K562 (cell line): ENCODE measurements around the gene SOCS7. TPM values are rescaled to one million over a fixed set of nuclear protein-coding genes. Genes with fewer than 3 reads are reported as not detected.

Experiments used
- CXXC5 ChIP-seq: fragments of 250-450 bp; sonication (Bioruptor Pico); IDR thresholded peaks from 2 replicates; pipeline ENCODE4 v1.8.0; 2022; ENCODE audit warnings: inconsistent platforms, mild to moderate bottlenecking, moderate library complexity
- MEF2D ChIP-seq: conservative IDR thresholded peaks from 2 replicates; pipeline ENCODE4 v1.6.1; 2016; ENCODE audit warnings: low read depth, missing genetic modification characterization, missing compliant biosample characterization
- MEIS2 ChIP-seq: fragments of 450-650 bp; IDR thresholded peaks from 2 replicates; pipeline ENCODE4 v1.6.1; 2014; ENCODE audit warnings: mild to moderate bottlenecking; ENCODE audit not compliant: partially characterized antibody
- NBN ChIP-seq: fragments of 450-650 bp; IDR thresholded peaks from 2 replicates; pipeline ENCODE4 v1.6.1; 2016; ENCODE audit warnings: low read depth, mild to moderate bottlenecking
- polyA plus RNA-seq, 8 experiments: library from polyadenylated mRNA; depleted of rRNA in 4 of 8; stranded (reverse) in 5 of 8; unstranded in 3 of 8; fragments of >200 nt; fragmentation: Nextera tagmentation in 2 of 8; fragmentation: Illumina TruSeq in 1 of 8; extraction: Ambion mirVana in 2 of 8; extraction: Trizol in 1 of 8; gene quantifications; 2 replicates each; pipeline versions ENCODE4 v1.2.1 to v1.2.3, GENCODE V29; 2011 to 2014; ENCODE audit warnings: inconsistent platforms in 1 of 8, missing spikeins in 1 of 8
- total RNA-seq, 7 experiments: library from RNA; depleted of rRNA in 6 of 7; stranded (reverse); fragments of >200 nt in 6 of 7; fragmentation: Illumina TruSeq in 2 of 7; extraction: Trizol in 2 of 7; gene quantifications; 2 replicates each; pipeline versions ENCODE4 v1.2.1 to v1.2.3, GENCODE V29; 2011 to 2021; ENCODE audit warnings: low replicate concordance in 1 of 7
- TF ChIP-seq, protein P1 (sequence below): fragments of 450-650 bp; IDR thresholded peaks from 2 replicates; pipeline ENCODE4 v1.6.1; 2016; ENCODE audit warnings: mild to moderate bottlenecking, moderate library complexity
- TF ChIP-seq, protein P2 (sequence below): fragments of 250-450 bp; sonication (Bioruptor Pico); IDR thresholded peaks from 2 replicates; pipeline ENCODE4 v1.4.0; 2020; ENCODE audit warnings: mild to moderate bottlenecking, moderate library complexity, borderline replicate concordance
- TF ChIP-seq, protein P3 (sequence below): fragments of 450-650 bp; IDR thresholded peaks from 2 replicates; pipeline ENCODE4 v1.6.1; 2017; ENCODE audit warnings: mild to moderate bottlenecking, moderate library complexity

The SOCS7 gene
- total and polyA plus RNA-seq, 9 of the 15 experiments (the other 6 are each of a cell fraction or from before 2014, with no cell fraction given): 0.94 to 14.5 (median 8.2) TPM

DNA sequence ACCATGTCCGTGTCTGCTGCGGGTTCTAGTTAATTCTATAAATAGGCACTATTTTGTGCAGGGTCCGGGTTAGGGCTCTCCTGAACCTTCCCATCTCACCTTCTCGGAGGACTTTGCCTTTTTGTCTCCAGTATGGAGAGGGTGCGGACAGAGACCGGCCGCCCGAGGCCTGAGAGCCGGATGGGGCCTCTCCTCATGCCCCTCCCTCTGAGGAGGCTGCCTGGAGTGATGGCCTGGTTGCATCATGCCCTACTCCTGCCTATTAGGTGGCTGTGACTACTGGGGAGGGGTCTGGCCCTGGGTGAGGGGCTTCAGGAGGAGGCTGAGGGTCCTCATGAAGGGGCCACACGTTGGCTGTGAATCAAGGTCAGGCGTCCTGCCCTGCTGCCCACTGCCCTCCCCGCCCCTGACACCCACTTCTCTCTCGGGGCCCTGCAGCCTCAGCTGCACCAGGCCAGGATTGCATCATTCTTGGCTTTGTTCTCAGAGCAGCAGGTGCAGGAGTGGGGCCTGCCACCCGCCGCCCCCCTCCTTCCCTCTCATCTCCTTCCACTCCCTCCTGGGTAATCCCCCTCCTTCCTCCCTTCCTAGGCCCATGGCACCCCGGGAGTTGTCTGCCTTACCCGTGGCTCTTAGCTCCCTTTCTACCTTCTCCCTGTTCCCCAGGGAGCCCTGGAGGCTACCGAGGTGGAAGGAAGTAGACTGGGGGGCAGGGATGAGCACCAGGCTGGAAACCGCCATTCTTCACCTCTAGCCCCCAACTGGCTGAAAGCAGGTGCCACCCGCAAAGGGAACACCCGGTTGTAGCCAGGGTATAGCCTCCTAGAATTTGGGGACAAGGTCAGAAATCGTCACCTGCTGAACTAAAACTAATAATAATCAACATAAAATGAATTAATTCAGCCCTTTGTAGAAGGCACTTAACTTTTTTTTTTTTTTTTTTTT is 63.9 kb downstream of the SOCS7 start (continued):
- TF ChIP-seq, protein P1, sequence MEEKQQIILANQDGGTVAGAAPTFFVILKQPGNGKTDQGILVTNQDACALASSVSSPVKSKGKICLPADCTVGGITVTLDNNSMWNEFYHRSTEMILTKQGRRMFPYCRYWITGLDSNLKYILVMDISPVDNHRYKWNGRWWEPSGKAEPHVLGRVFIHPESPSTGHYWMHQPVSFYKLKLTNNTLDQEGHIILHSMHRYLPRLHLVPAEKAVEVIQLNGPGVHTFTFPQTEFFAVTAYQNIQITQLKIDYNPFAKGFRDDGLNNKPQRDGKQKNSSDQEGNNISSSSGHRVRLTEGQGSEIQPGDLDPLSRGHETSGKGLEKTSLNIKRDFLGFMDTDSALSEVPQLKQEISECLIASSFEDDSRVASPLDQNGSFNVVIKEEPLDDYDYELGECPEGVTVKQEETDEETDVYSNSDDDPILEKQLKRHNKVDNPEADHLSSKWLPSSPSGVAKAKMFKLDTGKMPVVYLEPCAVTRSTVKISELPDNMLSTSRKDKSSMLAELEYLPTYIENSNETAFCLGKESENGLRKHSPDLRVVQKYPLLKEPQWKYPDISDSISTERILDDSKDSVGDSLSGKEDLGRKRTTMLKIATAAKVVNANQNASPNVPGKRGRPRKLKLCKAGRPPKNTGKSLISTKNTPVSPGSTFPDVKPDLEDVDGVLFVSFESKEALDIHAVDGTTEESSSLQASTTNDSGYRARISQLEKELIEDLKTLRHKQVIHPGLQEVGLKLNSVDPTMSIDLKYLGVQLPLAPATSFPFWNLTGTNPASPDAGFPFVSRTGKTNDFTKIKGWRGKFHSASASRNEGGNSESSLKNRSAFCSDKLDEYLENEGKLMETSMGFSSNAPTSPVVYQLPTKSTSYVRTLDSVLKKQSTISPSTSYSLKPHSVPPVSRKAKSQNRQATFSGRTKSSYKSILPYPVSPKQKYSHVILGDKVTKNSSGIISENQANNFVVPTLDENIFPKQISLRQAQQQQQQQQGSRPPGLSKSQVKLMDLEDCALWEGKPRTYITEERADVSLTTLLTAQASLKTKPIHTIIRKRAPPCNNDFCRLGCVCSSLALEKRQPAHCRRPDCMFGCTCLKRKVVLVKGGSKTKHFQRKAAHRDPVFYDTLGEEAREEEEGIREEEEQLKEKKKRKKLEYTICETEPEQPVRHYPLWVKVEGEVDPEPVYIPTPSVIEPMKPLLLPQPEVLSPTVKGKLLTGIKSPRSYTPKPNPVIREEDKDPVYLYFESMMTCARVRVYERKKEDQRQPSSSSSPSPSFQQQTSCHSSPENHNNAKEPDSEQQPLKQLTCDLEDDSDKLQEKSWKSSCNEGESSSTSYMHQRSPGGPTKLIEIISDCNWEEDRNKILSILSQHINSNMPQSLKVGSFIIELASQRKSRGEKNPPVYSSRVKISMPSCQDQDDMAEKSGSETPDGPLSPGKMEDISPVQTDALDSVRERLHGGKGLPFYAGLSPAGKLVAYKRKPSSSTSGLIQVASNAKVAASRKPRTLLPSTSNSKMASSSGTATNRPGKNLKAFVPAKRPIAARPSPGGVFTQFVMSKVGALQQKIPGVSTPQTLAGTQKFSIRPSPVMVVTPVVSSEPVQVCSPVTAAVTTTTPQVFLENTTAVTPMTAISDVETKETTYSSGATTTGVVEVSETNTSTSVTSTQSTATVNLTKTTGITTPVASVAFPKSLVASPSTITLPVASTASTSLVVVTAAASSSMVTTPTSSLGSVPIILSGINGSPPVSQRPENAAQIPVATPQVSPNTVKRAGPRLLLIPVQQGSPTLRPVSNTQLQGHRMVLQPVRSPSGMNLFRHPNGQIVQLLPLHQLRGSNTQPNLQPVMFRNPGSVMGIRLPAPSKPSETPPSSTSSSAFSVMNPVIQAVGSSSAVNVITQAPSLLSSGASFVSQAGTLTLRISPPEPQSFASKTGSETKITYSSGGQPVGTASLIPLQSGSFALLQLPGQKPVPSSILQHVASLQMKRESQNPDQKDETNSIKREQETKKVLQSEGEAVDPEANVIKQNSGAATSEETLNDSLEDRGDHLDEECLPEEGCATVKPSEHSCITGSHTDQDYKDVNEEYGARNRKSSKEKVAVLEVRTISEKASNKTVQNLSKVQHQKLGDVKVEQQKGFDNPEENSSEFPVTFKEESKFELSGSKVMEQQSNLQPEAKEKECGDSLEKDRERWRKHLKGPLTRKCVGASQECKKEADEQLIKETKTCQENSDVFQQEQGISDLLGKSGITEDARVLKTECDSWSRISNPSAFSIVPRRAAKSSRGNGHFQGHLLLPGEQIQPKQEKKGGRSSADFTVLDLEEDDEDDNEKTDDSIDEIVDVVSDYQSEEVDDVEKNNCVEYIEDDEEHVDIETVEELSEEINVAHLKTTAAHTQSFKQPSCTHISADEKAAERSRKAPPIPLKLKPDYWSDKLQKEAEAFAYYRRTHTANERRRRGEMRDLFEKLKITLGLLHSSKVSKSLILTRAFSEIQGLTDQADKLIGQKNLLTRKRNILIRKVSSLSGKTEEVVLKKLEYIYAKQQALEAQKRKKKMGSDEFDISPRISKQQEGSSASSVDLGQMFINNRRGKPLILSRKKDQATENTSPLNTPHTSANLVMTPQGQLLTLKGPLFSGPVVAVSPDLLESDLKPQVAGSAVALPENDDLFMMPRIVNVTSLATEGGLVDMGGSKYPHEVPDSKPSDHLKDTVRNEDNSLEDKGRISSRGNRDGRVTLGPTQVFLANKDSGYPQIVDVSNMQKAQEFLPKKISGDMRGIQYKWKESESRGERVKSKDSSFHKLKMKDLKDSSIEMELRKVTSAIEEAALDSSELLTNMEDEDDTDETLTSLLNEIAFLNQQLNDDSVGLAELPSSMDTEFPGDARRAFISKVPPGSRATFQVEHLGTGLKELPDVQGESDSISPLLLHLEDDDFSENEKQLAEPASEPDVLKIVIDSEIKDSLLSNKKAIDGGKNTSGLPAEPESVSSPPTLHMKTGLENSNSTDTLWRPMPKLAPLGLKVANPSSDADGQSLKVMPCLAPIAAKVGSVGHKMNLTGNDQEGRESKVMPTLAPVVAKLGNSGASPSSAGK: peak; percentile 56; the same call in 1 of the 2 replicates
- peak; percentile 11 for TF ChIP-seq MEIS2
- TF ChIP-seq, protein P2, sequence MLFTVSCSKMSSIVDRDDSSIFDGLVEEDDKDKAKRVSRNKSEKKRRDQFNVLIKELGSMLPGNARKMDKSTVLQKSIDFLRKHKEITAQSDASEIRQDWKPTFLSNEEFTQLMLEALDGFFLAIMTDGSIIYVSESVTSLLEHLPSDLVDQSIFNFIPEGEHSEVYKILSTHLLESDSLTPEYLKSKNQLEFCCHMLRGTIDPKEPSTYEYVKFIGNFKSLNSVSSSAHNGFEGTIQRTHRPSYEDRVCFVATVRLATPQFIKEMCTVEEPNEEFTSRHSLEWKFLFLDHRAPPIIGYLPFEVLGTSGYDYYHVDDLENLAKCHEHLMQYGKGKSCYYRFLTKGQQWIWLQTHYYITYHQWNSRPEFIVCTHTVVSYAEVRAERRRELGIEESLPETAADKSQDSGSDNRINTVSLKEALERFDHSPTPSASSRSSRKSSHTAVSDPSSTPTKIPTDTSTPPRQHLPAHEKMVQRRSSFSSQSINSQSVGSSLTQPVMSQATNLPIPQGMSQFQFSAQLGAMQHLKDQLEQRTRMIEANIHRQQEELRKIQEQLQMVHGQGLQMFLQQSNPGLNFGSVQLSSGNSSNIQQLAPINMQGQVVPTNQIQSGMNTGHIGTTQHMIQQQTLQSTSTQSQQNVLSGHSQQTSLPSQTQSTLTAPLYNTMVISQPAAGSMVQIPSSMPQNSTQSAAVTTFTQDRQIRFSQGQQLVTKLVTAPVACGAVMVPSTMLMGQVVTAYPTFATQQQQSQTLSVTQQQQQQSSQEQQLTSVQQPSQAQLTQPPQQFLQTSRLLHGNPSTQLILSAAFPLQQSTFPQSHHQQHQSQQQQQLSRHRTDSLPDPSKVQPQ (CRISPR knock-in tag): no peak
- TF ChIP-seq MEF2D (tag): 0 out of 2 replicates have a peak, but pooled peaks have one; percentile 35
- TF ChIP-seq, protein P3, sequence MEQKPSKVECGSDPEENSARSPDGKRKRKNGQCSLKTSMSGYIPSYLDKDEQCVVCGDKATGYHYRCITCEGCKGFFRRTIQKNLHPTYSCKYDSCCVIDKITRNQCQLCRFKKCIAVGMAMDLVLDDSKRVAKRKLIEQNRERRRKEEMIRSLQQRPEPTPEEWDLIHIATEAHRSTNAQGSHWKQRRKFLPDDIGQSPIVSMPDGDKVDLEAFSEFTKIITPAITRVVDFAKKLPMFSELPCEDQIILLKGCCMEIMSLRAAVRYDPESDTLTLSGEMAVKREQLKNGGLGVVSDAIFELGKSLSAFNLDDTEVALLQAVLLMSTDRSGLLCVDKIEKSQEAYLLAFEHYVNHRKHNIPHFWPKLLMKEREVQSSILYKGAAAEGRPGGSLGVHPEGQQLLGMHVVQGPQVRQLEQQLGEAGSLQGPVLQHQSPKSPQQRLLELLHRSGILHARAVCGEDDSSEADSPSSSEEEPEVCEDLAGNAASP: no peak; the same call in 1 of the 2 replicates
- TF ChIP-seq CXXC5: peak; percentile 64
- 0 out of 2 replicates have a peak, but pooled peaks have one; percentile 47 for TF ChIP-seq NBN
